ENCODE data around the gene CRNKL1. TPM values are rescaled to one million over a fixed set of nuclear protein-coding genes. Genes with fewer than 3 reads are reported as not detected.

Gene CRNKL1
- total RNA-seq, 1 donor from 2014 or later = 31.5 TPM

- no peak for TF ChIP-seq CTCF (IDR thresholded peaks at IDR 0.05; ENCODE audit: unreplicated experiment)
- H3K4me1 Mint-ChIP-seq (ENCODE audit: low read depth) = peaks cover 12% of the 10 kb centered on the region
- H3K27me3 Mint-ChIP-seq = peaks cover 2% of the 10 kb centered on the region
- H3K9me3 Mint-ChIP-seq (ENCODE audit: low read depth) = peaks cover 2% of the 10 kb centered on the region
- H3K36me3 Mint-ChIP-seq (ENCODE audit: insufficient read depth) = no peaks in the 10 kb centered on the region
- DNase-seq (ENCODE audit: low spot score, unreplicated experiment) = no peak
- no peak overlapping the region for H3K27ac Mint-ChIP-seq
- no peak overlapping the region for H3K4me3 Mint-ChIP-seq (ENCODE audit: low read depth)
Observed at GRCh38 chr20:20092827-20093226, 40.6 kb upstream of the CRNKL1 start.

GRCh38 chr20:20089939-20090338 is 37.7 kb upstream of the CRNKL1 start:
- no peak for DNase-seq (ENCODE audit: low spot score, unreplicated experiment)
- Mint-ChIP-seq H3K4me3 (ENCODE audit: low read depth) (no peak overlapping the region), H3K36me3 (ENCODE audit: insufficient read depth) (no peaks in the 10 kb centered on the region), H3K4me1 (ENCODE audit: low read depth) (peaks cover 3% of the 10 kb centered on the region), H3K9me3 (ENCODE audit: low read depth) (no peaks in the 10 kb centered on the region), H3K27ac (no peak overlapping the region), H3K27me3 (peaks cover 2% of the 10 kb centered on the region)
- no peak for TF ChIP-seq CTCF (IDR thresholded peaks at IDR 0.05; ENCODE audit: unreplicated experiment)

- H3K27me3 Mint-ChIP-seq = peaks cover 3% of the 10 kb centered on the region
- no peak overlapping the region for H3K27ac Mint-ChIP-seq
- no peaks in the 10 kb centered on the region for H3K36me3 Mint-ChIP-seq (ENCODE audit: insufficient read depth)
- H3K4me1 Mint-ChIP-seq (ENCODE audit: low read depth) = peaks cover 3% of the 10 kb centered on the region
- no peaks in the 10 kb centered on the region for H3K9me3 Mint-ChIP-seq (ENCODE audit: low read depth)
- TF ChIP-seq CTCF (IDR thresholded peaks at IDR 0.05; ENCODE audit: unreplicated experiment) = no peak
- H3K4me3 Mint-ChIP-seq (ENCODE audit: low read depth) = no peak overlapping the region
- no peak for DNase-seq (ENCODE audit: low spot score, unreplicated experiment)
Observed at GRCh38 chr20:20089018-20089417, 36.8 kb upstream of the CRNKL1 start.

- no peak overlapping the region for H3K27ac Mint-ChIP-seq
- no peak for TF ChIP-seq CTCF (IDR thresholded peaks at IDR 0.05; ENCODE audit: unreplicated experiment)
- H3K4me1 Mint-ChIP-seq (ENCODE audit: low read depth) = peaks cover 6% of the 10 kb centered on the region
- peaks cover 5% of the 10 kb centered on the region for H3K27me3 Mint-ChIP-seq
- no peak overlapping the region for H3K4me3 Mint-ChIP-seq (ENCODE audit: low read depth)
- no peaks in the 10 kb centered on the region for H3K36me3 Mint-ChIP-seq (ENCODE audit: insufficient read depth)
- no peak for DNase-seq (ENCODE audit: low spot score, unreplicated experiment)
- no peaks in the 10 kb centered on the region for H3K9me3 Mint-ChIP-seq (ENCODE audit: low read depth)
Observed at GRCh38 chr20:20085812-20086211, 33.5 kb upstream of the CRNKL1 start.

- Mint-ChIP-seq H3K36me3 (ENCODE audit: insufficient read depth) (no peaks in the 10 kb centered on the region), H3K9me3 (ENCODE audit: low read depth) (no peaks in the 10 kb centered on the region), H3K4me1 (ENCODE audit: low read depth) (peaks cover 6% of the 10 kb centered on the region), H3K4me3 (ENCODE audit: low read depth) (no peak overlapping the region), H3K27ac (no peak overlapping the region), H3K27me3 (peaks cover 5% of the 10 kb centered on the region)
- no peak for TF ChIP-seq CTCF (IDR thresholded peaks at IDR 0.05; ENCODE audit: unreplicated experiment)
- DNase-seq (ENCODE audit: low spot score, unreplicated experiment) = no peak
Observed at GRCh38 chr20:20085071-20085470, 32.8 kb upstream of the CRNKL1 start.
